GM12872 (cell line): ENCODE results near the gene PP2D1.

Source experiments
- TF ChIP-seq, protein P1 (sequence below): IDR thresholded peaks from 3 replicates; pipeline ENCODE4 v1.5.1; 2011; ENCODE audit warnings: low read depth, mild to moderate bottlenecking, low read length, moderate library complexity; ENCODE audit not compliant: insufficient read depth

Gene PP2D1, protein sequence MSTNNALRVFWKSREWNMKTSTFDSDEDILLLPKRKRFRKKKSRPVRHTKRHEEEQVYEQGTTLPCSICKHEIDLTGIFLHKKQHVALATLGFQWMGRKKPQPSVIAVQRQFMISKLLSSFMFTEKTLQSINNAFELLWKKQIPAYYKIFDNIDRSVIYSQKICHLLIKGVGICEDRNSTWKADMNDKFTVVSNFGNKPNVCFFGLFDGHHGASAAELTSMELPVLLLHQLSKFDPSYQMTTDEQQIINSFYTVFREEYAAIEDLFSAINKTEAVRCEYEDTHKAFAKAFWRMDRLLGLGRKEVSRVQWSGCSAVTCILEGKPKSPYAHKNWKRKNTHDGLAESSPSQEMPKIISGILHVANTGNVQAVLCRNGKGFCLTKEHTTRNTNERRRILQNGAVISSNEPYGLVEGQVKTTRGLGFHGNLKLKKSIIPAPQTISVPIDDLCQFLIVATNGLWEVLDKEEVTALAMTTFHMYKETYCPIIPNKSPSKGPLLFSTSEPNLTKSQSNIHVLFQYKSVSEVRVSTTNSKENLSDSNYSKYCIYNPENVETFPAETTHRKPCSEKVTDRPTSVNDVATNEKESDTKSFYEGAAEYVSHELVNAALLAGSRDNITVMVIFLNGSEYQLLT

DNA sequence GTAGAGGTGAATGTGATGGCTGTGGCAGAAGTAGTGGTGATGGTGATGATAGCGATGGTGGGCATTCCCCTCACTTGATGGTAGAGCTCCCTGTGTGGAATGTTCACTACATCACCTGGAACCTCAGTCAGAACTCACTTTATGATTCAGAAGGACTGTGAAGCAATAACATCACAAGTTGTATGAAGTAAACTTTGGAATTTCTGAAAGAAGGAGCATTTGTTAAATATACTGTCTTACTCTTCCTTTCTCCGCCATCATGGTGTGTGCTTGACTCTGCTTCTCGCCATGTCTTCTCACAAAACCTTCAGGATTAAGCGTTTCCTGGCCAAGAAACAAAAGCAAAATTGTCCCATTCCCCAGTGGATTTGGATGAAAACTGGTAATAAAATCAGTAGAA is at the start of gene PP2D1:
PP2D1 (minus strand) TSS at position 101 of the 400 bp plus-strand sequence. CDS start 192 bp downstream, outside the sequence.
- TF ChIP-seq, protein P1, sequence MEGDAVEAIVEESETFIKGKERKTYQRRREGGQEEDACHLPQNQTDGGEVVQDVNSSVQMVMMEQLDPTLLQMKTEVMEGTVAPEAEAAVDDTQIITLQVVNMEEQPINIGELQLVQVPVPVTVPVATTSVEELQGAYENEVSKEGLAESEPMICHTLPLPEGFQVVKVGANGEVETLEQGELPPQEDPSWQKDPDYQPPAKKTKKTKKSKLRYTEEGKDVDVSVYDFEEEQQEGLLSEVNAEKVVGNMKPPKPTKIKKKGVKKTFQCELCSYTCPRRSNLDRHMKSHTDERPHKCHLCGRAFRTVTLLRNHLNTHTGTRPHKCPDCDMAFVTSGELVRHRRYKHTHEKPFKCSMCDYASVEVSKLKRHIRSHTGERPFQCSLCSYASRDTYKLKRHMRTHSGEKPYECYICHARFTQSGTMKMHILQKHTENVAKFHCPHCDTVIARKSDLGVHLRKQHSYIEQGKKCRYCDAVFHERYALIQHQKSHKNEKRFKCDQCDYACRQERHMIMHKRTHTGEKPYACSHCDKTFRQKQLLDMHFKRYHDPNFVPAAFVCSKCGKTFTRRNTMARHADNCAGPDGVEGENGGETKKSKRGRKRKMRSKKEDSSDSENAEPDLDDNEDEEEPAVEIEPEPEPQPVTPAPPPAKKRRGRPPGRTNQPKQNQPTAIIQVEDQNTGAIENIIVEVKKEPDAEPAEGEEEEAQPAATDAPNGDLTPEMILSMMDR: no peak

DNA sequence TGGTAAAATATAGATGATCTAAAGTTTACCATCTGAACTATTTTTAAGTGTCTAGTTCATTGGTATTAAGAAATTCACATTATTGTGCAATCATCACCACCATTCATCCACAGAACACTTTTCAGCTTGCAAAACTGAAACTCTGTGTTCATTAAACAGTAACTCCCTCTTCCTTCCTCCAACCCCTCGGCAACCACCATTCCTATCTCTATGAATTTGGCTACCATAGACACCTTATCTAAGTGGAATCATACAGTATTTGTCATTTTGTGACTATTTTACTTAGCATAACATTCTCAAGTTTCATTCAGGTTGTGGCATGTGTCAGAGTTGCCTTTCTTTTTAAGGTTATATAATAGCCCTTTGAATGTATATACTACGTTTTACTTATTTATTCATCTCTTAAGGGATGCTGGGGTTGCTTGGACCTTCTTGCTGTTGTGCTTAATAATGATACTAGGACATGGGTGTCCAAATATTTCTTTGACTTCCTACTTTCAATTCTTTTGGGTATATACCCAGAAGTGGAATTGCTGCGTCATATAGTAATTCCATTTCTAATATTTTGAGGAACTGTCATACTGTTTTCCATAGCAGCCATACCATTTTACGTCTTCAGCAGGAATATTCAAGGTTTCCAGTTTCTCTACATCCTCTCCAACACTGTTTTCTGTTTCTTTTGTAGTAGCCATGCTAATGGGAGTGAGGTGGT is 49.1 kb upstream of the PP2D1 start:
- TF ChIP-seq, protein P1: no peak

DNA sequence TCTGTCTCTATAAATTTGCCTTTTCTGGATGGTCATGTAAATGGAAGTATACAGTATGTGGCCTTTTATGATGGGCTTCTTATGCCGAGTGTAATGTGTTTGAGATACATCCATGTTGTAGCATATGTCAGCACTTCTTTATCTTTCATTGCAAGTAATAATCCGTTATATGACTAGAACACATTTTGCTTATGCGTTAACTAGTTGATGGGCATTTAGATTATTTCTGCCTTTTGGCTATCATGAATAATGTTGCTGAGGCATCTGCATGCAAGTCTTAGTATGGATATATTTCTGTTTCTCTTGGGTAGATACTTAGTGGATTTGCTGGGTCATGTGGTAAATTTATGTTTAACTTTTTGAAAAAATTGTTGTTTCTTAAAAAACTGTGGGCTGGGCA is 47.9 kb upstream of the PP2D1 start:
- TF ChIP-seq, protein P1: no peak

DNA sequence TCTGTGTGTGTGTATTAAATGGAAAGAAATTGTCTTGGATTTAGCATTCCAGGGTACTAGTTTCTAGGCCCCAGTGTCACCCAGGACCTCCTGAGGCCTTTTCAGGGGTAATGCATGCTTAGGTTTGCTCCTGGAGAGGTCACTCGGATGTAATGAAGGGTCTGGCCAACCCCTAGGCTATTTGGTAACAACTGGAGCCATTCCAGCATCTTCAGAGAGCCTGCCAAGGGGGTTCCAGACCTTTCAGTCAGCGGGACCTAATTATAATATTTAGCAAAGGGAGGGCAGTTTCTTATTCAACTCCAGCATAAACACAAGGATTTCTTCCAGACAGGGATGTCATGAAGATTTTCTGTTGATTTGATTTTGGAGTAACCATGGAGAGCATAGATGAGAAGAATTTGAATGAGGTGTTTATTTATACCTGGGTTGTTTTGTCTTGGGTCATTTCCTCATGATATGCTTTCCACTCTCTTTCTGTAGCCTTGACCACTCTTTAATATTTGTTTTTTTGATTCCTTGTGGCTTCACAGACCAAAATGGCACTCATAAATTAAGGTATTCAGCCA is 45.6 kb upstream of the PP2D1 start:
- TF ChIP-seq, protein P1: no peak

DNA sequence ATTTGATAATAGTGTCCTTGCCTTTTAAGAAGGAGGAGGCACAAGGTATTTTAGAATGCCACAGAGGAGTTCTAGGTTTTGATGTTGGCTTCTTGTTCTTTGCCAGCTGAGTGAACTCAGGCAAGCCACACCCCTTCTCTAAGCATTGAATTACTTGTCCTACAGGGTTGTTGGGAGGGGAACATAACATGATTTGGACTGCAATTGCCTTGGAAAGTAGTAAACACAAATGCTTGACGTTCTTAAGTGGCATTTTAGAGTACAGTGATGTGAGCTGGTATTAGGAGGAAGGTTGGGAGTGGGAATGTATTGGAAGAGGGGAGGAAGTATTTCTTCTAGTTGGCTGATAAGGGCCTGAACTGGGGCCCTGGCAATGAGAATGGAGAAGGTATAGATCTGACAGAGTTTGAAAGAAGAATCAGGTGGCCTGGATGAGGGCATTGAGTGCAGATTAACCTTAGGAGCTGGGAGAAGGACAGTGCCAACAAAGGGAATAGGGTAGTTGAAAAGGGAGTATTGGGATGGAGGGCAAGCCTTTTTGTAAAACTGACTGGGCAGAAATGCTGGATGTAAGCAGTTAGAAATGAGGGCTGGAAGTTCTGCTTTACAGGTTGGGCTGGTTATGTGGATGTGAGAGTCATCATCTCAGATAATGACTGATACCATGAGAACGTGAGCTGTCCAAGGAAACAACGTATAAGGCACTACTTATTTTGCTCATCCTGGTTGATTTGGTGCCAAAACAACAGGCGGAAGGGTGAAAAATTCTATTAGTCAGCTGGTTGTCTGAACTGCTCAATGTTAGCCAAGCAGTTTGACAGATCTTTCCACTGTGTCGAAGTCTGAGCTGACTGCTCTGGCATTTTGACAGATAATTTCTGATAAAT is 44.9 kb upstream of the PP2D1 start:
- TF ChIP-seq, protein P1: no peak

DNA sequence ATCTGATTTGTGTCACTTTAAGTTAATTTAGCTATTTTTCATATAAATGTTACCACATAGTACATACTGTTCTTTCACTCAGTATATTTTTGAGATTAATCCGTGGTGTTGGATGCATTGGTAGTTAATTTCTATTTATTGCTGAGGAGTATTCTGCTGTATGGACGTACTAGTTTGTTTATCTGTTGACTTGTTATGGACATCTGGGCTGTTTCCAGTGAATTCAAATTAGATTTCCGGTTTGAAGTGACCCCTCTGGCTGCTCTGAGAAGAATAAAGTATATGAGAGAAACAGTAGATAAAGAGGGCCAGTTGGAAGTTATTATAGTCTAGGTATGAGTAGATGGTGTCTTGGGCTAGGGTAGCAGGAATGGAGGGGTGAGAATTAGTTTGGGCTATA is 43.8 kb upstream of the PP2D1 start:
- TF ChIP-seq, protein P1: no peak
